ENCODE measurements around the gene NDNF.

DNA sequence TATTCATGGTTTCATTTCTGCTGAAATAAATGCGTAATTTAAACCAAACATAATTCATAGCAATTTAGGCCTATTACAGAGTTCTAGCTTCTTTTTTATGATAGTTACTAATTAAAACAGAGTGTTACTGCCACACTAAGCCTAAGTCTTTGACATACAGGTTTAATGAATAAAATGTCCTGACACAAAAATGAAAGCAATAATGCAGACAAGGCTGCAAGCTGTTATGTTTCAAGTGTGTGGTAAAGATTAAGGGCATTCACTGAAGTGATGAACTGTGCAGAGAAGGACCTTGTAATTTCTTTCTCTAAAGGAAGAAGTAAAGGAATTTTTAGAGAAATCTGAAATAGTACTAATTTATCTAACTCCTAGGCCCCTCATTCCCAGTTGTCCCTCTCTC, 2.9 kb downstream of the NDNF start:
- TF ChIP-seq CTCF (IDR thresholded peaks at IDR 0.05) = no peak
- no peak for TF ChIP-seq POLR2A (IDR thresholded peaks at IDR 0.05)

Measured in heart left ventricle (tissue), 13 donors.